ENCODE measurements around the gene REXO1. TPM values are rescaled to one million over a fixed set of nuclear protein-coding genes. Genes with fewer than 3 reads are reported as not detected.
A peak's percentile ranks its signal among the peaks of the same experiment; 100 is the strongest.

The REXO1 gene
- total and polyA plus RNA-seq, 2 of the 8 experiments (the other 6 are each of a cell fraction or from before 2014, with no cell fraction given), result 42.4 to 44.3 TPM

- TF ChIP-seq ATF3 (IDR thresholded peaks at IDR 0.05; ENCODE audit: insufficient read depth, low read depth, low read length) (peak; percentile 40; the same call in 1 of the 2 replicates), JUND (IDR thresholded peaks at IDR 0.05; ENCODE audit: low read length) (0 out of 2 replicates have a peak, but pooled peaks have one; percentile 8), TAF1 (IDR thresholded peaks at IDR 0.05; ENCODE audit: low read depth, low read length) (no peak), SP1 (IDR thresholded peaks at IDR 0.05; ENCODE audit: low read depth, low read length) (peak; percentile 30; the same call in 1 of the 2 replicates), TCF12 (IDR thresholded peaks at IDR 0.05; ENCODE audit: low read depth, low read length) (0 out of 2 replicates have a peak, but pooled peaks have one; percentile 53), PHF8 (conservative IDR thresholded peaks at IDR 0.05; ENCODE audit: low read depth, low read length) (no peak), SIN3A (conservative IDR thresholded peaks at IDR 0.05 in 1 of 2, IDR thresholded peaks at IDR 0.05 in 1 of 2; ENCODE audit: low read depth in 1 of 2, low read length in 2 of 2) (peak; percentile 20 to 68; a peak in 2 of 4 replicates), YY1 (IDR thresholded peaks at IDR 0.05; ENCODE audit: low read depth, low read length) (peak; percentile 38; the same call in 1 of the 2 replicates), CTBP2 (IDR thresholded peaks at IDR 0.05; ENCODE audit: borderline replicate concordance, insufficient read depth, insufficient read length, low read length) (no peak), TEAD4 (IDR thresholded peaks at IDR 0.05; ENCODE audit: low read depth, low read length) (no peak), TAF7 (optimal IDR thresholded peaks at IDR 0.05; ENCODE audit: borderline replicate concordance, low read depth, low read length) (no peak), MAX (IDR thresholded peaks at IDR 0.05) (peak; percentile 84), USF2 (IDR thresholded peaks at IDR 0.05; ENCODE audit: low read length) (peak; percentile 90), RNF2 (IDR thresholded peaks at IDR 0.05; ENCODE audit: borderline replicate concordance, low read depth, low read length, missing control alignments, poor library complexity, severe bottlenecking) (no peak), JUN (IDR thresholded peaks at IDR 0.05; ENCODE audit: low read depth, low read length) (no peak), TBP (IDR thresholded peaks at IDR 0.05; ENCODE audit: low read depth, low read length) (peak; percentile 82), RFX5 (IDR thresholded peaks at IDR 0.05; ENCODE audit: borderline replicate concordance, low read depth, low read length) (no peak), GABPA (IDR thresholded peaks at IDR 0.05; ENCODE audit: borderline replicate concordance, insufficient read depth, low read length) (peak; percentile 84; the same call in 1 of the 2 replicates), SUZ12 (IDR thresholded peaks at IDR 0.05; ENCODE audit: low read length) (no peak), SAP30 (IDR thresholded peaks at IDR 0.05; ENCODE audit: insufficient read depth, insufficient replicate concordance, low read length) (no peak), KDM1A (IDR thresholded peaks at IDR 0.05; ENCODE audit: borderline replicate concordance, low read length) (peak; percentile 49; the same call in 1 of the 2 replicates)
Measured at GRCh38 chr19:1853295-1854038, 5.2 kb upstream of the REXO1 start (continued).

Data from H1 (cell line).